ENCODE data around the gene HELZ2.

The HELZ2 gene

GRCh38 chr20:63567386-63568169 is 6.5 kb downstream of the HELZ2 start:
- DNase-seq (ENCODE audit: low read depth, low spot score), result peak; percentile 27
- H3K4me3 ChIP-seq (ENCODE audit: low read depth, low read length), result no peak overlapping the region
- in situ Hi-C loops (cut with HindIII; ENCODE audit: low sequenced_read_pairs), result no loop called here
- no peak for TF ChIP-seq CTCF (IDR thresholded peaks at IDR 0.05; ENCODE audit: low read depth, low read length)

- TF ChIP-seq CTCF (IDR thresholded peaks at IDR 0.05; ENCODE audit: low read depth, low read length), result no peak
- in situ Hi-C loops (cut with HindIII; ENCODE audit: low sequenced_read_pairs), result no loop called here
- H3K4me3 ChIP-seq (ENCODE audit: low read depth, low read length), result no peak overlapping the region
- no peak for DNase-seq (ENCODE audit: low read depth, low spot score)
Measured at GRCh38 chr20:63567136-63567385, 7.0 kb downstream of the HELZ2 start.

- in situ Hi-C loops (cut with HindIII; ENCODE audit: low sequenced_read_pairs), result no loop called here
- TF ChIP-seq CTCF (IDR thresholded peaks at IDR 0.05; ENCODE audit: low read depth, low read length), result no peak
- no peak for DNase-seq (ENCODE audit: low read depth, low spot score)
- H3K4me3 ChIP-seq (ENCODE audit: low read depth, low read length), result no peak overlapping the region
Measured at GRCh38 chr20:63566395-63567135, 7.5 kb downstream of the HELZ2 start.

- no peak overlapping the region for H3K4me3 ChIP-seq (ENCODE audit: low read depth, low read length)
- DNase-seq (ENCODE audit: low read depth, low spot score), result no peak
- no peak for TF ChIP-seq CTCF (IDR thresholded peaks at IDR 0.05; ENCODE audit: low read depth, low read length)
- in situ Hi-C loops (cut with HindIII; ENCODE audit: low sequenced_read_pairs), result no loop called here
Measured at GRCh38 chr20:63565699-63566335, 8.2 kb downstream of the HELZ2 start.

- TF ChIP-seq CTCF (IDR thresholded peaks at IDR 0.05; ENCODE audit: low read depth, low read length), result no peak
- in situ Hi-C loops (cut with HindIII; ENCODE audit: low sequenced_read_pairs), result no loop called here
- no peak overlapping the region for H3K4me3 ChIP-seq (ENCODE audit: low read depth, low read length)
- DNase-seq (ENCODE audit: low read depth, low spot score), result no peak
Measured at GRCh38 chr20:63565021-63565698, 8.9 kb downstream of the HELZ2 start.

GRCh38 chr20:63564036-63564810 is 9.8 kb downstream of the HELZ2 start:
- H3K4me3 ChIP-seq (ENCODE audit: low read depth, low read length), result no peak overlapping the region
- DNase-seq (ENCODE audit: low read depth, low spot score), result no peak
- no peak for TF ChIP-seq CTCF (IDR thresholded peaks at IDR 0.05; ENCODE audit: low read depth, low read length)
- in situ Hi-C loops (cut with HindIII; ENCODE audit: low sequenced_read_pairs), result no loop called here
